HG03139 (cell line): ENCODE measurements around the gene ACSS1.

ENCODE experiments used
- ATAC-seq: cut with Tn5 transposase; IDR thresholded peaks from one replicate; pipeline ENCODE4 v1.9.1; 2021; ENCODE audit not compliant: unreplicated experiment

Gene ACSS1

GRCh38 chr20:24996449-24997377, 61.2 kb downstream of the ACSS1 start:
- ATAC-seq, result no peak

- ATAC-seq, result no peak
Observed at GRCh38 chr20:24995741-24996448, 62.0 kb downstream of the ACSS1 start.

GRCh38 chr20:24994470-24995368, 63.2 kb downstream of the ACSS1 start:
- no peak for ATAC-seq

GRCh38 chr20:24994186-24994465, 63.8 kb downstream of the ACSS1 start:
- ATAC-seq, result no peak

- no peak for ATAC-seq
Observed at GRCh38 chr20:24993337-24994185, 64.4 kb downstream of the ACSS1 start.

GRCh38 chr20:24992487-24993205, 65.3 kb downstream of the ACSS1 start, which contains the start of gene APMAP:
Gene APMAP, minus strand, starts transcription at chr20:24992751. Its CDS starts 63 bp downstream, at chr20:24992688.
- peak; percentile 94 for ATAC-seq

- ATAC-seq, result peak; percentile 15
Observed at GRCh38 chr20:24991897-24992486, 65.9 kb downstream of the ACSS1 start.

- ATAC-seq, result no peak
Observed at GRCh38 chr20:24990810-24991252, 67.1 kb downstream of the ACSS1 start.

GRCh38 chr20:24989162-24989561, 68.8 kb downstream of the ACSS1 start:
- ATAC-seq, result no peak

- no peak for ATAC-seq
Observed at GRCh38 chr20:24987873-24988835, 69.8 kb downstream of the ACSS1 start.

- ATAC-seq, result no peak
Observed at GRCh38 chr20:24987244-24987643, 70.7 kb downstream of the ACSS1 start.

GRCh38 chr20:24986436-24987015, 71.4 kb downstream of the ACSS1 start:
- no peak for ATAC-seq

- ATAC-seq, result no peak
Observed at GRCh38 chr20:24985802-24986201, 72.1 kb downstream of the ACSS1 start.

- no peak for ATAC-seq
Observed at GRCh38 chr20:24984961-24985640, 72.8 kb downstream of the ACSS1 start.

GRCh38 chr20:24983896-24984295, 74.0 kb downstream of the ACSS1 start:
- no peak for ATAC-seq

GRCh38 chr20:24981790-24982189, 76.1 kb downstream of the ACSS1 start:
- ATAC-seq, result no peak

- no peak for ATAC-seq
Observed at GRCh38 chr20:24981282-24981681, 76.7 kb downstream of the ACSS1 start.
